Endothelial cell of umbilical vein (primary cell): ENCODE data around the gene GPBAR1. TPM values are rescaled to one million over a fixed set of nuclear protein-coding genes. Genes with fewer than 3 reads are reported as not detected.

Source experiments
- BruUV-seq: library from RNA; stranded (reverse); fragments of 400-500 nt; replicated peaks from 2 replicates; lab custom pipeline; 2021; lab: Mats Ljungman, UMichigan
- CTCF ChIA-PET: fragments of 300-600, 350-600 bp; sonication (Branson Sonifier 250); formaldehyde crosslinking; loops from one replicate; lab custom pipeline; 2021; ENCODE audit warnings: antibody characterized with exemption, inconsistent platforms; lab: Charles Lee
- POLR2A ChIA-PET: fragments of 300-600, 350-600 bp; sonication (Branson Sonifier 250); formaldehyde crosslinking; loops from one replicate; lab custom pipeline; 2021; ENCODE audit warnings: antibody characterized with exemption, inconsistent platforms; lab: Charles Lee
- DNase-seq: peaks from one replicate; pipeline ENCODE4 v3.0.0-alpha.2; 2011; ENCODE audit warnings: low read depth, low spot score
- FAIRE-seq: peaks from 2 replicates; lab custom pipeline; 2011; peaks lifted over from hg19 to GRCh38; lab: Jason Lieb, UNC
- H2AFZ ChIP-seq: 2 replicates; pipeline ENCODE4 v1.6.0; 2012; ENCODE audit warnings: low read depth, low read length, control low read depth, inconsistent platforms
- H3K27ac ChIP-seq: 2 replicates; pipeline ENCODE4 v1.5.1; 2011; ENCODE audit warnings: low read depth, mild to moderate bottlenecking, control low read depth, low read length, moderate library complexity; ENCODE audit not compliant: insufficient read depth
- H3K27me3 ChIP-seq, 2 experiments: 2 replicates each; pipeline versions ENCODE4 v1.6.0 to v1.6.1; 2011; ENCODE audit warnings: low read length in 2 of 2, mixed read lengths in 1 of 2; ENCODE audit not compliant: control insufficient read depth in 2 of 2, insufficient read depth in 2 of 2
- H3K36me3 ChIP-seq, 2 experiments: 2 replicates in 1 of 2; 3 replicates in 1 of 2; pipeline ENCODE4 v1.5.1; 2011; ENCODE audit warnings: low read length in 2 of 2, mild to moderate bottlenecking in 1 of 2, moderate library complexity in 1 of 2; ENCODE audit not compliant: control insufficient read depth in 2 of 2, insufficient read depth in 2 of 2; ENCODE audit errors: extremely low read depth in 1 of 2
- H3K4me1 ChIP-seq: 3 replicates; pipeline ENCODE4 v1.5.1; 2011; ENCODE audit warnings: mild to moderate bottlenecking, low read length; ENCODE audit not compliant: control insufficient read depth, insufficient read depth; ENCODE audit errors: extremely low read depth
- H3K4me2 ChIP-seq: 2 replicates; pipeline ENCODE4 v1.6.1; 2011; ENCODE audit warnings: low read length, control low read depth, mixed read lengths; ENCODE audit not compliant: insufficient read depth
- H3K4me3 ChIP-seq, 3 experiments: fragments of 200-600 bp in 1 of 3; sonication (generic), shearing (Covaris generic) in 1 of 3; replicated peaks in 1 of 3; 2 replicates each; pipeline ENCODE4 v1.5.1; 2011 to 2016; ENCODE audit warnings: control low read depth in 3 of 3, low read length in 3 of 3, mild to moderate bottlenecking in 2 of 3, inconsistent platforms in 1 of 3, low read depth in 1 of 3, moderate library complexity in 1 of 3; ENCODE audit not compliant: insufficient read depth in 1 of 3
- H3K79me2 ChIP-seq: 2 replicates; pipeline ENCODE4 v1.6.0; 2012; ENCODE audit warnings: low read length, inconsistent platforms; ENCODE audit not compliant: control insufficient read depth, insufficient read depth
- H3K9ac ChIP-seq: replicated peaks from 2 replicates; pipeline ENCODE3; 2011; ENCODE audit warnings: low read length, control low read depth; ENCODE audit not compliant: insufficient read depth; ENCODE audit errors: extremely low read depth
- H3K9me1 ChIP-seq: replicated peaks from 3 replicates; pipeline ENCODE4 v1.6.0; 2011; ENCODE audit warnings: mild to moderate bottlenecking, low read length; ENCODE audit not compliant: control insufficient read depth, insufficient read depth; ENCODE audit errors: extremely low read depth
- H3K9me3 ChIP-seq: replicated peaks from 2 replicates; pipeline ENCODE4 v1.5.1; 2012; ENCODE audit warnings: low read length, inconsistent platforms; ENCODE audit not compliant: control insufficient read depth, insufficient read depth
- H4K20me1 ChIP-seq: replicated peaks from 2 replicates; pipeline ENCODE3; 2011; ENCODE audit warnings: mild to moderate bottlenecking, low read length; ENCODE audit not compliant: control insufficient read depth, insufficient read depth; ENCODE audit errors: extremely low read depth
- CTCF ChIP-seq, 2 donors: IDR thresholded peaks; 1 replicate in 1 of 2; 2 replicates in 1 of 2; pipeline ENCODE4 v1.5.1; 2011; ENCODE audit warnings: low read length in 2 of 2, mild to moderate bottlenecking in 2 of 2, moderate library complexity in 2 of 2, control low read depth in 1 of 2, inconsistent platforms in 1 of 2, low read depth in 1 of 2; ENCODE audit not compliant: insufficient read depth in 1 of 2; ENCODE audit errors: extremely low read depth in 1 of 2
- EZH2 ChIP-seq: IDR thresholded peaks from 2 replicates; pipeline ENCODE4 v1.6.1; 2012; ENCODE audit warnings: borderline replicate concordance, low read depth, mild to moderate bottlenecking, moderate library complexity, low read length, inconsistent platforms; ENCODE audit not compliant: severe bottlenecking
- FOS ChIP-seq: IDR thresholded peaks from 2 replicates; pipeline ENCODE4 v1.6.1; 2011; ENCODE audit warnings: mild to moderate bottlenecking, low read length, moderate library complexity, borderline replicate concordance; ENCODE audit not compliant: insufficient read depth
- GATA2 ChIP-seq: IDR thresholded peaks from 2 replicates; pipeline ENCODE4 v1.7.0; 2011; ENCODE audit warnings: low read depth, mild to moderate bottlenecking, moderate library complexity, mixed read lengths, low read length; ENCODE audit not compliant: insufficient read length, insufficient read depth
- JUN ChIP-seq: IDR thresholded peaks from 2 replicates; pipeline ENCODE4 v1.6.1; 2011; ENCODE audit warnings: borderline replicate concordance, low read depth; ENCODE audit not compliant: insufficient read length, insufficient read depth
- MAX ChIP-seq: IDR thresholded peaks from 2 replicates; pipeline ENCODE4 v1.6.1; 2011; ENCODE audit not compliant: insufficient read depth, insufficient read length
- MYC ChIP-seq: IDR thresholded peaks from one replicate; pipeline ENCODE4 v1.6.1; 2011; ENCODE audit warnings: mild to moderate bottlenecking, low read depth, low read length
- POLR2A ChIP-seq: IDR thresholded peaks from 2 replicates; pipeline ENCODE4 v1.6.1; 2012; ENCODE audit warnings: low read depth, mild to moderate bottlenecking, control low read depth, low read length
- POLR2AphosphoS5 ChIP-seq: IDR thresholded peaks from 2 replicates; pipeline ENCODE4 v1.6.1; 2012; ENCODE audit warnings: low read depth, mild to moderate bottlenecking, control low read depth, low read length, moderate library complexity; ENCODE audit not compliant: insufficient read depth
- dilution Hi-C: fragments of 300-500 bp; cut with MboI; formaldehyde crosslinking; loops from one replicate; pipeline ENCODE4 v1.15.0; 2019; ENCODE audit warnings: low sequenced_read_pairs; ENCODE audit not compliant: extremely low pct_ligation_motif_present
- intact Hi-C: fragments of 100-400 bp; cut with micrococcal nuclease; formaldehyde crosslinking; loops from one replicate; pipeline ENCODE4 v1.10.0; 2022
- polyA plus RNA-seq, 4 experiments: library from polyadenylated mRNA; depleted of rRNA in 3 of 4; stranded (reverse) in 3 of 4; unstranded in 1 of 4; fragments of >200 nt; gene quantifications; 2 replicates each; pipeline versions ENCODE4 v1.2.1 to v1.2.3, GENCODE V29; 2011 to 2012; ENCODE audit warnings: missing spikeins in 1 of 4
- total RNA-seq: library from RNA; stranded (reverse); gene quantifications from 2 replicates; pipeline ENCODE4 v1.2.3, GENCODE V29; 2021

GPBAR1 gene
- total and polyA plus RNA-seq, 2 donors (not counting 3 experiments of a cell fraction or from before 2014, with no cell fraction given): 0.14 to 0.75 TPM

- Histone ChIP-seq H2AFZ (no peak overlapping the region), H4K20me1 (no peaks in the 10 kb centered on the region), H3K27me3 (no peaks in the 10 kb centered on the region), H3K36me3 (peaks cover 7 to 22% of the 10 kb centered on the region in 2 experiments), H3K4me1 (peaks cover 55% of the 10 kb centered on the region), H3K9ac (no peak overlapping the region), H3K4me3 (no peak overlapping the region), H3K9me1 (no peaks in the 10 kb centered on the region), H3K4me2 (no peak overlapping the region), H3K79me2 (peaks cover 64% of the 10 kb centered on the region), H3K9me3 (no peaks in the 10 kb centered on the region), H3K27ac (peak overlapping the region; percentile 15)
- ChIA-PET CTCF (interaction anchor here (0.6 to 1.1 kb wide), 4 partner anchors 11 to 112 kb away, joined by 3 to 4 read pairs (median 4); no protein-coding TSS in a partner anchor), POLR2A (no interaction called here)
- FAIRE-seq (peak; percentile 26), DNase-seq (peak; percentile 34)
- intact Hi-C loops: no loop called here
- dilution Hi-C loops: no loop called here
- no TSS peak for BruUV-seq
- TF ChIP-seq POLR2AphosphoS5 (no peak), CTCF (IDR thresholded peaks at IDR 0.05; ENCODE audit: extremely low read depth in 1 of 2, insufficient read depth in 1 of 2, low read depth in 1 of 2, low read length in 2 of 2) (no peak), EZH2 (no peak), MAX (no peak), MYC (no peak), JUN (no peak), GATA2 (no peak), POLR2A (no peak), FOS (no peak)
Observed at GRCh38 chr2:218284106-218284811, 23.4 kb downstream of the GPBAR1 start.
